ENCODE measurements around the gene PLAU.

GRCh38 chr10:73894245-73894971 is 16.5 kb upstream of the PLAU start:
- TF ChIP-seq, protein P1, sequence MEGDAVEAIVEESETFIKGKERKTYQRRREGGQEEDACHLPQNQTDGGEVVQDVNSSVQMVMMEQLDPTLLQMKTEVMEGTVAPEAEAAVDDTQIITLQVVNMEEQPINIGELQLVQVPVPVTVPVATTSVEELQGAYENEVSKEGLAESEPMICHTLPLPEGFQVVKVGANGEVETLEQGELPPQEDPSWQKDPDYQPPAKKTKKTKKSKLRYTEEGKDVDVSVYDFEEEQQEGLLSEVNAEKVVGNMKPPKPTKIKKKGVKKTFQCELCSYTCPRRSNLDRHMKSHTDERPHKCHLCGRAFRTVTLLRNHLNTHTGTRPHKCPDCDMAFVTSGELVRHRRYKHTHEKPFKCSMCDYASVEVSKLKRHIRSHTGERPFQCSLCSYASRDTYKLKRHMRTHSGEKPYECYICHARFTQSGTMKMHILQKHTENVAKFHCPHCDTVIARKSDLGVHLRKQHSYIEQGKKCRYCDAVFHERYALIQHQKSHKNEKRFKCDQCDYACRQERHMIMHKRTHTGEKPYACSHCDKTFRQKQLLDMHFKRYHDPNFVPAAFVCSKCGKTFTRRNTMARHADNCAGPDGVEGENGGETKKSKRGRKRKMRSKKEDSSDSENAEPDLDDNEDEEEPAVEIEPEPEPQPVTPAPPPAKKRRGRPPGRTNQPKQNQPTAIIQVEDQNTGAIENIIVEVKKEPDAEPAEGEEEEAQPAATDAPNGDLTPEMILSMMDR (IDR thresholded peaks at IDR 0.05): no peak
- TF ChIP-seq EZH2 (IDR thresholded peaks at IDR 0.05) (no peak), EZH2phosphoT487 (IDR thresholded peaks at IDR 0.05) (no peak)
